ENCODE data around the gene SOWAHA. TPM values are rescaled to one million over a fixed set of nuclear protein-coding genes. Genes with fewer than 3 reads are reported as not detected.
A peak's percentile ranks its signal among the peaks of the same experiment; 100 is the strongest.

Gene SOWAHA
- total and polyA plus RNA-seq, 7 donors: 0.01 to 0.06 TPM; not detected in 5

GRCh38 chr5:132829742-132830435 is 16.8 kb downstream of the SOWAHA start:
- DNase-seq (peak; percentile 79 to 85), ATAC-seq (peak; percentile 86 to 97 (median 92))
- peak overlapping the region; percentile 82 for H3K4me3 ChIP-seq
- peak overlapping the region; percentile 76 for H3K27ac ChIP-seq
- H3K9me3 ChIP-seq: no peaks in the 10 kb centered on the region
- intact Hi-C loops (cut with DNase I): loop anchor here (5.0 kb wide), 2 partner anchors 37 to 52 kb away; partner anchors contain the start of genes GDF9 (in 1 of the 2) and UQCRQ (in 1 of the 2)
- H3K4me1 ChIP-seq: peaks cover 5% of the 10 kb centered on the region
- no peaks in the 10 kb centered on the region for H3K36me3 ChIP-seq (ENCODE audit: insufficient read depth in 1 of 2, low read depth in 1 of 2)
- TF ChIP-seq, protein P1, sequence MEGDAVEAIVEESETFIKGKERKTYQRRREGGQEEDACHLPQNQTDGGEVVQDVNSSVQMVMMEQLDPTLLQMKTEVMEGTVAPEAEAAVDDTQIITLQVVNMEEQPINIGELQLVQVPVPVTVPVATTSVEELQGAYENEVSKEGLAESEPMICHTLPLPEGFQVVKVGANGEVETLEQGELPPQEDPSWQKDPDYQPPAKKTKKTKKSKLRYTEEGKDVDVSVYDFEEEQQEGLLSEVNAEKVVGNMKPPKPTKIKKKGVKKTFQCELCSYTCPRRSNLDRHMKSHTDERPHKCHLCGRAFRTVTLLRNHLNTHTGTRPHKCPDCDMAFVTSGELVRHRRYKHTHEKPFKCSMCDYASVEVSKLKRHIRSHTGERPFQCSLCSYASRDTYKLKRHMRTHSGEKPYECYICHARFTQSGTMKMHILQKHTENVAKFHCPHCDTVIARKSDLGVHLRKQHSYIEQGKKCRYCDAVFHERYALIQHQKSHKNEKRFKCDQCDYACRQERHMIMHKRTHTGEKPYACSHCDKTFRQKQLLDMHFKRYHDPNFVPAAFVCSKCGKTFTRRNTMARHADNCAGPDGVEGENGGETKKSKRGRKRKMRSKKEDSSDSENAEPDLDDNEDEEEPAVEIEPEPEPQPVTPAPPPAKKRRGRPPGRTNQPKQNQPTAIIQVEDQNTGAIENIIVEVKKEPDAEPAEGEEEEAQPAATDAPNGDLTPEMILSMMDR (IDR thresholded peaks at IDR 0.05): peak; percentile 86
- WGBS, 3 donors: 3 to 6% (median 4%) methylated on average over 46 to 75 of the region's 75 CpGs
- H3K27me3 ChIP-seq (ENCODE audit: insufficient read depth in 3 of 3, low read length in 2 of 3): peaks cover 0 to 35% (median 5%) of the 10 kb centered on the region in 3 donors

DNA sequence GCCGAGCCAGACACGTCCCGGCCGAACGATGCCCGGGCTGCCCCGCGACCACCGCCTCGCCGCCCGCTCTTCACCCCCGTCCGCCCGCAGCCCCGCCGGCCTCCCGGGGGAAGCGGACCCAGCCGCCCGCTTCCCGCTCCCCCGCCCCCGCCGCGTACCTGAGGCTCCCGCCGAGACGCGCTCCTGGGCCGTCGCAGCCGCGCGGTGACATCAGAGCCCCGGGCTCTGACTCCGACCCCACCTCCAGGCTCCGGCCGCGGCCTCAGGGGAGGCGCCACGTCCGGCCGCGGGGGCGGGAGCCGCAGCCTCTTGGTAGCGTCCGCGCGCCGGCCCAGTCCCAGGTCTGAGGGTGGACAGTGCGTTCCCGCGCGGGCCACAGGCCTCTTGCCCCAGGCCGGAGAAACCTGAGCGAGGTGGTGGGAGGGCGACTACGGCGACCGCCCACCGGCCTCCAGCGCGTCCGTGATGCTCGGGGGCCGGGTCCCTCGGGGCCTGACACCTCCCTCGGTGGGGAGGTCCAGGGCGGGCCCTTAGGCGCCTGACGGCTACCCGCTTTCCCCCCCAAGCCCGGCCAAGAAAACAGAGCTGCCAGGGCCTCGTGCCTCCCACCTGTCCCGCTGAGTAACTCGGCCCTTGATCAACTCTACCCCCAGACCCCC is 17.5 kb downstream of the SOWAHA start, which contains the start of gene SHROOM1:
TSS of gene SHROOM1 (minus strand) at position 212 of the 659 bp plus-strand sequence. CDS start 4,507 bp downstream, outside the sequence.
- H3K27ac ChIP-seq: peak within 1 kb of the TSS; percentile 76
- intact Hi-C loops (cut with DNase I): loop anchor here (5.0 kb wide), 2 partner anchors 37 to 52 kb away; partner anchors contain the start of genes GDF9 (in 1 of the 2) and UQCRQ (in 1 of the 2)
- TF ChIP-seq, protein P1 (IDR thresholded peaks at IDR 0.05): no peak
- peak; percentile 49 to 71 (median 58) for ATAC-seq
- 4 to 12% (median 6%) methylated on average over 40 to 78 of the region's 78 CpGs for WGBS, 3 donors
- peak; percentile 71 to 77 for DNase-seq
- peaks cover 0 to 29% (median 4%) of the 10 kb centered on the region in 3 donors for H3K27me3 ChIP-seq (ENCODE audit: insufficient read depth in 3 of 3, low read length in 2 of 3)
- no peaks in the 10 kb centered on the region for H3K9me3 ChIP-seq
- H3K4me3 ChIP-seq: peak within 1 kb of the TSS; percentile 82
- H3K36me3 ChIP-seq (ENCODE audit: insufficient read depth in 1 of 2, low read depth in 1 of 2): no peaks in the 10 kb centered on the region
- peaks cover 5% of the 10 kb centered on the region for H3K4me1 ChIP-seq

GRCh38 chr5:132831095-132831860 is 18.2 kb downstream of the SOWAHA start:
- H3K9me3 ChIP-seq: no peaks in the 10 kb centered on the region
- H3K27me3 ChIP-seq (ENCODE audit: insufficient read depth in 3 of 3, low read length in 2 of 3): peaks cover 0 to 22% (median 2%) of the 10 kb centered on the region in 3 donors
- peak overlapping the region; percentile 82 for H3K4me3 ChIP-seq
- H3K36me3 ChIP-seq (ENCODE audit: insufficient read depth in 1 of 2, low read depth in 1 of 2): no peaks in the 10 kb centered on the region
- 79 to 94% (median 88%) methylated on average over 15 of the region's 15 CpGs for WGBS, 3 donors
- intact Hi-C loops (cut with DNase I): loop anchor here (5.0 kb wide), 2 partner anchors 36 to 51 kb away; partner anchors contain the start of genes GDF9 (in 1 of the 2) and UQCRQ (in 1 of the 2)
- TF ChIP-seq, protein P1 (IDR thresholded peaks at IDR 0.05): no peak
- no peak for DNase-seq
- ATAC-seq: no peak
- H3K27ac ChIP-seq: no peak overlapping the region
- H3K4me1 ChIP-seq: peaks cover 5% of the 10 kb centered on the region

DNA sequence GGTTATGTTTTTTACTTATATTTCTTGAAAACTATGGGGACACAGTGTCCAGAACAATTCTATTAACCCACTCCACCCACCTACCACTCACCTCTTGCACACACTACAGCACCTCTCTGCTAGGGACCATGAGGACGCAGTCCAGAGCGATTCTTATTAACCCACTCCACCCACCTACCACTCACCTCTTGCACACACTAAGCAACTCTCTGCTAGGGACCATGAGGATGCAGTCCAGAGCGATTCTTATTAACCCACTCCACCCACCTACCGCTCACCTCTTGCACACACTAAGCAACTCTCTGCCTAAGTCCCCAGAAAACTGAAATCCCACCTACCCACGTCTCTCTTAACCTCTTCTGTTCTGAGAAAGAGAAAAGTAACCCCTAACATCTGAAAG is 19.5 kb downstream of the SOWAHA start:
- no peak for ATAC-seq
- no peak overlapping the region for H3K4me3 ChIP-seq
- H3K27me3 ChIP-seq (ENCODE audit: insufficient read depth in 3 of 3, low read length in 2 of 3): peaks cover 0 to 17% (median 2%) of the 10 kb centered on the region in 3 donors
- no peak for DNase-seq
- TF ChIP-seq, protein P1 (IDR thresholded peaks at IDR 0.05): no peak
- no peak overlapping the region for H3K27ac ChIP-seq
- 91 to 94% (median 92%) methylated on average over 5 of the region's 5 CpGs for WGBS, 3 donors
- H3K4me1 ChIP-seq: peaks cover 5% of the 10 kb centered on the region
- H3K36me3 ChIP-seq (ENCODE audit: insufficient read depth in 1 of 2, low read depth in 1 of 2): no peaks in the 10 kb centered on the region
- intact Hi-C loops (cut with DNase I): loop anchor here (5.0 kb wide), 2 partner anchors 35 to 50 kb away; partner anchors contain the start of genes GDF9 (in 1 of the 2) and UQCRQ (in 1 of the 2)
- H3K9me3 ChIP-seq: no peaks in the 10 kb centered on the region
